K562 (cell line): ENCODE results near the gene KCND1. TPM values are rescaled to one million over a fixed set of nuclear protein-coding genes. Genes with fewer than 3 reads are reported as not detected.

ENCODE experiments used
- ATF2 ChIP-seq: sonication (generic); formaldehyde crosslinking; IDR thresholded peaks from 2 replicates; pipeline ENCODE4 v1.8.1; 2022; ENCODE audit warnings: missing genetic modification reagents
- FOXJ3 ChIP-seq: sonication (generic); formaldehyde crosslinking; IDR thresholded peaks from 2 replicates; pipeline ENCODE4 v1.4.0; 2020; ENCODE audit warnings: mild to moderate bottlenecking, missing genetic modification reagents
- GTF2F1 ChIP-seq: IDR thresholded peaks from 2 replicates; pipeline ENCODE4 v1.6.1; 2011; ENCODE audit warnings: low read depth, low read length, improper control_type of control experiment
- HMGN3 ChIP-seq: IDR thresholded peaks from 2 replicates; pipeline ENCODE4 v1.6.1; 2011; ENCODE audit warnings: borderline replicate concordance, low read depth, mild to moderate bottlenecking, mixed read lengths, low read length; ENCODE audit not compliant: insufficient read length; ENCODE audit errors: extremely low read depth
- LARP7 ChIP-seq: fragments of 450-650 bp; IDR thresholded peaks from 2 replicates; pipeline ENCODE4 v1.6.1; 2016
- PRMT5 ChIP-seq: sonication (generic); formaldehyde crosslinking; IDR thresholded peaks from 2 replicates; pipeline ENCODE4 v1.5.0; 2020; ENCODE audit warnings: missing genetic modification reagents
- RAD51 ChIP-seq: fragments of 450-650 bp; IDR thresholded peaks from 2 replicates; pipeline ENCODE4 v1.7.1; 2016; ENCODE audit warnings: low read depth, mild to moderate bottlenecking, borderline replicate concordance
- REST ChIP-seq, 2 experiments: fragments of 450-650 bp; formaldehyde crosslinking in 1 of 2; IDR thresholded peaks; 2 replicates each; pipeline versions ENCODE4 v1.4.0 to v1.6.1; 2014 to 2020; ENCODE audit warnings: mild to moderate bottlenecking in 2 of 2, borderline replicate concordance in 1 of 2, low read depth in 1 of 2
- SMAD1 ChIP-seq: fragments of 150-350 bp; IDR thresholded peaks from 2 replicates; pipeline ENCODE4 v1.6.1; 2014; ENCODE audit warnings: low read length, low read depth; ENCODE audit not compliant: partially characterized antibody
- SRSF9 ChIP-seq: fragments of 200-400 bp; formaldehyde crosslinking; IDR thresholded peaks from 2 replicates; pipeline ENCODE4 v1.6.1; 2017; ENCODE audit warnings: low read depth, low read length, borderline replicate concordance
- THRB ChIP-seq: fragments of 450-650 bp; formaldehyde crosslinking; conservative IDR thresholded peaks from 2 replicates; pipeline ENCODE4 v1.4.0; 2022; ENCODE audit warnings: mild to moderate bottlenecking, missing genetic modification characterization
- XRCC5 ChIP-seq: fragments of 200-400 bp; formaldehyde crosslinking; IDR thresholded peaks from 2 replicates; pipeline ENCODE4 v1.6.1; 2017; ENCODE audit warnings: low read depth, mild to moderate bottlenecking, low read length
- ZHX1 ChIP-seq: fragments of 150-350 bp; conservative IDR thresholded peaks from 2 replicates; pipeline ENCODE4 v1.6.1; 2014; ENCODE audit warnings: low read length
- polyA plus RNA-seq, 8 experiments: library from polyadenylated mRNA; depleted of rRNA in 4 of 8; stranded (reverse) in 5 of 8; unstranded in 3 of 8; fragments of >200 nt; fragmentation: Nextera tagmentation in 2 of 8; fragmentation: Illumina TruSeq in 1 of 8; extraction: Ambion mirVana in 2 of 8; extraction: Trizol in 1 of 8; gene quantifications; 2 replicates each; pipeline versions ENCODE4 v1.2.1 to v1.2.3, GENCODE V29; 2011 to 2014; ENCODE audit warnings: inconsistent platforms in 1 of 8, missing spikeins in 1 of 8
- total RNA-seq, 7 experiments: library from RNA; depleted of rRNA in 6 of 7; stranded (reverse); fragments of >200 nt in 6 of 7; fragmentation: Illumina TruSeq in 2 of 7; extraction: Trizol in 2 of 7; gene quantifications; 2 replicates each; pipeline versions ENCODE4 v1.2.1 to v1.2.3, GENCODE V29; 2011 to 2021; ENCODE audit warnings: low replicate concordance in 1 of 7

KCND1 gene
- total and polyA plus RNA-seq, 9 of the 15 experiments (the other 6 are each of a cell fraction or from before 2014, with no cell fraction given), result 0.06 to 0.83 (median 0.39) TPM; not detected in 1

- TF ChIP-seq THRB (CRISPR knock-in tag) (no peak), PRMT5 (CRISPR knock-in tag) (no peak), LARP7 (no peak), ATF2 (CRISPR knock-in tag) (no peak), HMGN3 (no peak), REST (IDR thresholded peaks at IDR 0.05; ENCODE audit: borderline replicate concordance) (peak; percentile 81), REST (CRISPR knock-in tag; IDR thresholded peaks at IDR 0.05; ENCODE audit: low read depth) (no peak; the same call in 1 of the 2 replicates), XRCC5 (no peak), GTF2F1 (no peak), SRSF9 (no peak), ZHX1 (no peak), FOXJ3 (CRISPR knock-in tag) (no peak), SMAD1 (peak; percentile 77), RAD51 (peak; percentile 71)
These were observed 52.9 kb downstream of the KCND1 start, which contains the start of gene PIM2 (continued) for GRCh38 chrX:48918643-48919340.
